ENCODE results near the gene TTC21B. TPM values are rescaled to one million over a fixed set of nuclear protein-coding genes. Genes with fewer than 3 reads are reported as not detected.

Gene TTC21B
- total RNA-seq, 2 donors from 2014 or later: 25.8 to 25.9 TPM

DNA sequence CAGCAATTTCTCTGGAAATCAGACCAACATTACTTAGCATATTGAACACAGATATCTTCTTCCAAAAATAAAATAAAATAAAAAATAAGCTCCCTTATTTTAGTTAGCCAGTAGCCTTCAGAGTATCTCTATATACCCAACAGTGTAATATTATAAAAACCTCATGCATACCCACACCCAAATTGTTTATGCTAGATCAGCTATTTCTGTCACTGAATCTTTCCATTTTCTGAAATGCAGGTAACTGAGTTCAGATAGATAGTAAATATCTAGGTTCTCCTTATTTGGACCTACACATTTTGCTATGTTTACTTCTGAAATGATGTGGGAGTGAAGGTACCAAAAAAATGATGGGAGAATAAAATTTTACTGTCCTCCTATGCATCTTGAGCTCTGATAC lies 39.9 kb downstream of the TTC21B start:
- H3K36me3 Mint-ChIP-seq (ENCODE audit: low read depth): peaks cover 45% of the 10 kb centered on the region
- TF ChIP-seq CTCF (conservative IDR thresholded peaks at IDR 0.05): no peak
- peaks cover 70% of the 10 kb centered on the region for H3K36me3 ChIP-seq (ENCODE audit: control insufficient read depth, insufficient read depth, low read length)

DNA sequence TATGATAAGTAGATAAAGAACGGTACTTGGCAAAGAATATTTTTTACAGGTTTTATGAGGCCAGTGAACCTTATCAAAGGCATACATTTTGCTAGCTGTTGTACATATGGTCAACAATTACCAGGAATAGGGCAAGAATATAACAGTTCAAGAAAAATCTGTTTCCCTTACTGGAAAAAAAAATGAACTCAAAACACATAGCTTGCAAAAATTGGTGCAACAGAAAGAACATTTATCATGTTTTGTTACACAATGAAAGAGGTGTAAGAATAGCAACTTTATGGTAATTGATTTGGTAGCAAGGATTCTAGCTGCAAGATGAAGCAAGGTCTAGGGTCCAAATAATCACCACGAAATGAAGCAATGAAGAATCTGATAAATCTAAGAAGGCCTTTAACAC lies 41.6 kb downstream of the TTC21B start:
- Histone ChIP-seq H3K4me1 (ENCODE audit: control insufficient read depth, insufficient read depth, low read length) (no peaks in the 10 kb centered on the region), H3K4me3 (ENCODE audit: low read length) (no peak overlapping the region), H3K9ac (ENCODE audit: extremely low read depth, low read length, poor library complexity, severe bottlenecking) (no peak overlapping the region), H3K36me3 (ENCODE audit: control insufficient read depth, insufficient read depth, low read length) (peaks cover 61% of the 10 kb centered on the region), H3K27ac (ENCODE audit: low read depth, low read length) (no peak overlapping the region), H3K27me3 (ENCODE audit: control insufficient read depth, insufficient read depth, low read length, poor library complexity, severe bottlenecking) (no peaks in the 10 kb centered on the region), H3K9me3 (ENCODE audit: control insufficient read depth, low read length) (no peaks in the 10 kb centered on the region)
- no peaks in the 10 kb centered on the region for H3K9me3 Mint-ChIP-seq
- no peaks in the 10 kb centered on the region for H3K4me1 Mint-ChIP-seq
- TF ChIP-seq CTCF (conservative IDR thresholded peaks at IDR 0.05): no peak
- no peak for DNase-seq
- no peaks in the 10 kb centered on the region for H3K27me3 Mint-ChIP-seq (ENCODE audit: insufficient read depth)
- peaks cover 35% of the 10 kb centered on the region for H3K36me3 Mint-ChIP-seq (ENCODE audit: low read depth)
- H3K4me3 Mint-ChIP-seq: no peak overlapping the region
- H3K27ac Mint-ChIP-seq: no peak overlapping the region
- WGBS, 2 experiments (ENCODE audit: insufficient coverage in 1 of 2, insufficient read length in 1 of 2): 100% methylated on average over 1 to 2 of the region's 2 CpGs

More for the DNA sequence above, 39.9 kb downstream of the TTC21B start:
- no peak overlapping the region for H3K9ac ChIP-seq (ENCODE audit: extremely low read depth, low read length, poor library complexity, severe bottlenecking)
- Mint-ChIP-seq H3K9me3 (no peaks in the 10 kb centered on the region), H3K4me1 (no peaks in the 10 kb centered on the region), H3K4me3 (no peak overlapping the region), H3K27ac (no peak overlapping the region), H3K27me3 (ENCODE audit: insufficient read depth) (no peaks in the 10 kb centered on the region)
- no peak for DNase-seq
- no peak overlapping the region for H3K4me3 ChIP-seq (ENCODE audit: low read length)
- no peaks in the 10 kb centered on the region for H3K27me3 ChIP-seq (ENCODE audit: control insufficient read depth, insufficient read depth, low read length, poor library complexity, severe bottlenecking)
- no peak overlapping the region for H3K27ac ChIP-seq (ENCODE audit: low read depth, low read length)
- no peaks in the 10 kb centered on the region for H3K9me3 ChIP-seq (ENCODE audit: control insufficient read depth, low read length)
- H3K4me1 ChIP-seq (ENCODE audit: control insufficient read depth, insufficient read depth, low read length): no peaks in the 10 kb centered on the region

DNA sequence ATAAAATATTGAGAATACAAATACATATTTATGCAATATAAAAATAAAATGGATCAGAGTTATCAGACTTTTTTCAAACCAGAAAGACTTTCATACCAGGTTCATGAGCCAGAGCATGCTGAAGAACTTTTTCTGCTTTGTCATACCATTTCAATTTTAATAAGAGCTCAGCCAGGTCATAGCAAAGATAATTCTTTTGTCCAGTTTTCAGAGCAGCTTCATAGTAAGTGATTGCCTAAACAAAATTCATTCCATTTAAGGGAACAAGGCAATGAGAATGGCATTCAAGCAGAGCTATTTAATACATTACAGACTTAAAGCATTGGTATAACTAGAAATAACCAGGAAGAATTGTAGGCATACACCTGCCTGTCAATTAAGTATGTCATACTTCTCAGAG lies 42.3 kb downstream of the TTC21B start:
- Mint-ChIP-seq H3K4me1 (no peaks in the 10 kb centered on the region), H3K36me3 (ENCODE audit: low read depth) (peaks cover 32% of the 10 kb centered on the region), H3K4me3 (no peak overlapping the region), H3K27ac (no peak overlapping the region), H3K9me3 (no peaks in the 10 kb centered on the region), H3K27me3 (ENCODE audit: insufficient read depth) (no peaks in the 10 kb centered on the region)
- no peak for DNase-seq
- peaks cover 55% of the 10 kb centered on the region for H3K36me3 ChIP-seq (ENCODE audit: control insufficient read depth, insufficient read depth, low read length)
- H3K4me3 ChIP-seq (ENCODE audit: low read length): no peak overlapping the region
- no peak for TF ChIP-seq CTCF (conservative IDR thresholded peaks at IDR 0.05)
- H3K9me3 ChIP-seq (ENCODE audit: control insufficient read depth, low read length): no peaks in the 10 kb centered on the region
- H3K27ac ChIP-seq (ENCODE audit: low read depth, low read length): no peak overlapping the region
- H3K27me3 ChIP-seq (ENCODE audit: control insufficient read depth, insufficient read depth, low read length, poor library complexity, severe bottlenecking): no peaks in the 10 kb centered on the region
- no peaks in the 10 kb centered on the region for H3K4me1 ChIP-seq (ENCODE audit: control insufficient read depth, insufficient read depth, low read length)
- H3K9ac ChIP-seq (ENCODE audit: extremely low read depth, low read length, poor library complexity, severe bottlenecking): no peak overlapping the region
